ENCODE results near the gene TRPM7. TPM values are rescaled to one million over a fixed set of nuclear protein-coding genes. Genes with fewer than 3 reads are reported as not detected.

The TRPM7 gene
- total RNA-seq, 1 donor from 2014 or later, result 44.3 TPM

DNA sequence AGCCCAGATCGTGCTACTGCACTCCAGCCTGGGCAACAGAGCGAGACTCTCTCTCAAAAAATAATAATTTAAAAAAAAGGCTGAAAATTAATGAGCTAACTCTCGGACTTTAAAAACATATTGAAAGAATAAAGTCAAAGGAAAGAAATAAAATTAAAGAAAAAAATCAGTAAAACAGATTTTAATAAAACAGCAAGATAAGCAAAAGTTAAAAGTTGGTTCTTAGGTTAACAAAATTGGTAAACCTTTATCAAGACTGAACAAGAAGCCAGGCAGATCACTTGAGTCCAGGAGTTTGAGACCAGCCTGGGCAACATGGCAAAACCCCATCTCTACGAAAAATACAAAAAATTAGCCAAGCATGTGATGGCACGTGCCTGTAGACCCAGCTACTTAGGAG, 20.7 kb downstream of the TRPM7 start:
- H3K4me3 ChIP-seq, result no peak overlapping the region
- H3K9me3 ChIP-seq, result no peaks in the 10 kb centered on the region
- H3K27me3 ChIP-seq, result no peaks in the 10 kb centered on the region
- intact Hi-C loops (cut with DNase I), result no loop called here
- no peak for ATAC-seq
- peaks cover 41% of the 10 kb centered on the region for H3K36me3 ChIP-seq
- TF ChIP-seq, protein P1, sequence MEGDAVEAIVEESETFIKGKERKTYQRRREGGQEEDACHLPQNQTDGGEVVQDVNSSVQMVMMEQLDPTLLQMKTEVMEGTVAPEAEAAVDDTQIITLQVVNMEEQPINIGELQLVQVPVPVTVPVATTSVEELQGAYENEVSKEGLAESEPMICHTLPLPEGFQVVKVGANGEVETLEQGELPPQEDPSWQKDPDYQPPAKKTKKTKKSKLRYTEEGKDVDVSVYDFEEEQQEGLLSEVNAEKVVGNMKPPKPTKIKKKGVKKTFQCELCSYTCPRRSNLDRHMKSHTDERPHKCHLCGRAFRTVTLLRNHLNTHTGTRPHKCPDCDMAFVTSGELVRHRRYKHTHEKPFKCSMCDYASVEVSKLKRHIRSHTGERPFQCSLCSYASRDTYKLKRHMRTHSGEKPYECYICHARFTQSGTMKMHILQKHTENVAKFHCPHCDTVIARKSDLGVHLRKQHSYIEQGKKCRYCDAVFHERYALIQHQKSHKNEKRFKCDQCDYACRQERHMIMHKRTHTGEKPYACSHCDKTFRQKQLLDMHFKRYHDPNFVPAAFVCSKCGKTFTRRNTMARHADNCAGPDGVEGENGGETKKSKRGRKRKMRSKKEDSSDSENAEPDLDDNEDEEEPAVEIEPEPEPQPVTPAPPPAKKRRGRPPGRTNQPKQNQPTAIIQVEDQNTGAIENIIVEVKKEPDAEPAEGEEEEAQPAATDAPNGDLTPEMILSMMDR (IDR thresholded peaks at IDR 0.05), result no peak
- no peak overlapping the region for H3K27ac ChIP-seq
- no peaks in the 10 kb centered on the region for H3K4me1 ChIP-seq
- DNase-seq, result no peak

- no peak overlapping the region for H3K4me3 ChIP-seq
- ATAC-seq (no peak), DNase-seq (no peak)
- H3K27ac ChIP-seq, result no peak overlapping the region
- no peaks in the 10 kb centered on the region for H3K4me1 ChIP-seq
- no peaks in the 10 kb centered on the region for H3K9me3 ChIP-seq
- intact Hi-C loops (cut with DNase I), result no loop called here
- peaks cover 82% of the 10 kb centered on the region for H3K36me3 ChIP-seq
- H3K27me3 ChIP-seq, result no peaks in the 10 kb centered on the region
- TF ChIP-seq, protein P1 (IDR thresholded peaks at IDR 0.05), result no peak
Measured at GRCh38 chr15:50655555-50655954, 31.0 kb downstream of the TRPM7 start.

DNA sequence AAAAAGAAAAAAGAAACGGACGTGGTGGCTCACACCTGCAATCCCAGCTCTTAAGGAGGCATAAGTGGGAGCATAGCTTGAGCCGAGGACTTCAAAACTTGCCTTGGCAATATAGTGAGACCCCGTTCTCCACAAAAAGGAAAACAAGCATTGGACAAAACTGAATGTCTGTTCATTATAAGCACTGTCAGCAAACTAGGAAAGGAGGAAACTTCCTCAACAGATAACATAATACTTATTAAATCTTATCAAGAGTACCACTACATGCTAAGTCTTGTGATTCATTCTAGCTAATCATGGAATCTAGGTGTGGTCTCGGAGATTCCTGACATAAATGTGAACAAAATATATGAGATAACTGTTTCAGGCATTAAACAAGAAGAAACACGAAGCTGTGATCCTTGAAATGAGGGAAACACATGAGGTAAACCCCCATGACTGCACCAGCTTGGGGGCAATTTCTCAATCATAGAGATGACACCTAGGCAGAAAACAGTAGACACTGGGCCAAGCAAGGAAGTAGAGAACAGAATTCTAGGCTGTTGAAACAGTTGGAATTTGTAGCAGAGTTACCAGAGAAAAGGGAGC, 33.3 kb downstream of the TRPM7 start:
- Histone ChIP-seq H3K27ac (no peak overlapping the region), H3K4me3 (no peak overlapping the region), H3K27me3 (no peaks in the 10 kb centered on the region), H3K36me3 (peaks cover 94% of the 10 kb centered on the region), H3K9me3 (no peaks in the 10 kb centered on the region), H3K4me1 (no peaks in the 10 kb centered on the region)
- TF ChIP-seq, protein P1 (IDR thresholded peaks at IDR 0.05), result no peak
- ATAC-seq (no peak), DNase-seq (no peak)
- intact Hi-C loops (cut with DNase I), result no loop called here

- no peaks in the 10 kb centered on the region for H3K27me3 ChIP-seq
- no peak for ATAC-seq
- TF ChIP-seq, protein P1 (IDR thresholded peaks at IDR 0.05), result no peak
- intact Hi-C loops (cut with DNase I), result no loop called here
- H3K4me1 ChIP-seq, result no peaks in the 10 kb centered on the region
- no peak for DNase-seq
- no peak overlapping the region for H3K27ac ChIP-seq
- no peak overlapping the region for H3K4me3 ChIP-seq
- no peaks in the 10 kb centered on the region for H3K9me3 ChIP-seq
- peaks cover 94% of the 10 kb centered on the region for H3K36me3 ChIP-seq
Measured at GRCh38 chr15:50652671-50653070, 33.9 kb downstream of the TRPM7 start.

- DNase-seq, result no peak
- no peak for ATAC-seq
- Histone ChIP-seq H3K4me1 (no peaks in the 10 kb centered on the region), H3K9me3 (no peaks in the 10 kb centered on the region), H3K36me3 (peaks cover 88% of the 10 kb centered on the region), H3K27ac (no peak overlapping the region), H3K27me3 (no peaks in the 10 kb centered on the region), H3K4me3 (no peak overlapping the region)
- TF ChIP-seq, protein P1 (IDR thresholded peaks at IDR 0.05), result no peak
- intact Hi-C loops (cut with DNase I), result no loop called here
Measured at GRCh38 chr15:50641318-50641717, 45.3 kb downstream of the TRPM7 start.

DNA sequence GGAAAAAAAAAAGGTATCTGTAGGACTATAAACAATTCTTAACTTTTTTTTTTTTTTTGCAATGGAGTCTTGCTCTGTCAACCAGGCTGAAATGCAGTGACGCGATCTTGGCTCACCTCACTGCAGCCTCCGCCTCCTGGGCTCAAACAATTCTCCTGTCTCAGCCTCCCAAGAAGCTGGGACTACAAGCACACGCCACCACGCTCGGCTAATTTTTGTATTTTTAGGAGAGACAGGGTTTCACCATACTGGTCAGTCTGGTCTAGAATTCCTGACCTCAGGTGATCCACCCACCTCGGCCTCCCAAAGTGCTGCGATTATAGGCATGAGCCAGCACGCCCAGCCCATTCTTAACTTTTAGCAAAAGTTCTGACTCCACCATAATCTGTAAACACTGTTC, 50.5 kb downstream of the TRPM7 start:
- Histone ChIP-seq H3K4me3 (no peak overlapping the region), H3K9me3 (no peaks in the 10 kb centered on the region), H3K27me3 (no peaks in the 10 kb centered on the region), H3K4me1 (no peaks in the 10 kb centered on the region), H3K36me3 (peaks cover 93% of the 10 kb centered on the region), H3K27ac (no peak overlapping the region)
- TF ChIP-seq, protein P1 (IDR thresholded peaks at IDR 0.05), result no peak
- DNase-seq (no peak), ATAC-seq (no peak)
- intact Hi-C loops (cut with DNase I), result no loop called here
